Measurements from ENCODE around the gene MEIOB.

DNA sequence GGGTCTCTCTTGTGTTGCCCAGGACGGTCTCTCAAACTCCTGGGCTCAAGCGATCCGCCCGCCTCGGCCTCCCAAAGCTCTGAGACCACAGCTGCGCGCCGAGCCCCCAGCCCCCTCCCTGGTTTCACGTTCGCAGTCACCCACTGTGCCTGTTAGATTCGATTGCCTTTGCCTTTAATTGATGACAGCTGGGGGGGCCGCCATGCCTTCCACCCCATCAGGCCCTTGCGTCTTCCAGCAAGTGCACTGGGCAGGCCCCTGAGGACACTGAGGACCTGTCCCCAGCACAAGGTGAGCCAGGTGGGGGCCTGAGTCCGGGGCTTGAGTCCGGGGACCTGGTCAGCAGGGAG lies 81.7 kb downstream of the MEIOB start:
- TF ChIP-seq CTCF (conservative IDR thresholded peaks at IDR 0.05): no peak
- no peak for TF ChIP-seq EZH2 (IDR thresholded peaks at IDR 0.05; ENCODE audit: low read depth)
